AG08396 (cell line): ENCODE data around the gene SIGLEC5.
A peak's percentile ranks its signal among the peaks of the same experiment; 100 is the strongest.

ENCODE experiments used
- DNase-seq: peaks from one replicate; pipeline ENCODE4 v3.0.0; 2012; ENCODE audit warnings: low spot score, mixed read lengths

Gene SIGLEC5

GRCh38 chr19:51589511-51589910, 40.7 kb downstream of the SIGLEC5 start:
- DNase-seq = no peak

GRCh38 chr19:51587264-51588191, 42.7 kb downstream of the SIGLEC5 start:
- no peak for DNase-seq

GRCh38 chr19:51586799-51587198, 43.4 kb downstream of the SIGLEC5 start:
- DNase-seq = no peak

GRCh38 chr19:51586103-51586728, 44.0 kb downstream of the SIGLEC5 start:
- DNase-seq = no peak

GRCh38 chr19:51576850-51577249, 53.4 kb downstream of the SIGLEC5 start:
- DNase-seq = no peak

GRCh38 chr19:51573331-51573730, 56.9 kb downstream of the SIGLEC5 start:
- no peak for DNase-seq

- peak; percentile 58 for DNase-seq
Measured at GRCh38 chr19:51572908-51573307, 57.3 kb downstream of the SIGLEC5 start.

- DNase-seq = no peak
Measured at GRCh38 chr19:51572410-51572809, 57.8 kb downstream of the SIGLEC5 start.

- DNase-seq = no peak
Measured at GRCh38 chr19:51571599-51571998, 58.6 kb downstream of the SIGLEC5 start.

- peak; percentile 90 for DNase-seq
Measured at GRCh38 chr19:51570962-51571575, 59.1 kb downstream of the SIGLEC5 start, which contains the start of gene ZNF175. TSS of gene ZNF175 (plus strand) at chr19:51571283. CDS start at chr19:51573330, 2,047 bp downstream.

- DNase-seq = no peak
Measured at GRCh38 chr19:51568456-51568855, 61.7 kb downstream of the SIGLEC5 start.

GRCh38 chr19:51567583-51567982, 62.6 kb downstream of the SIGLEC5 start:
- no peak for DNase-seq

- no peak for DNase-seq
Measured at GRCh38 chr19:51566489-51567100, 63.6 kb downstream of the SIGLEC5 start.

- no peak for DNase-seq
Measured at GRCh38 chr19:51565583-51565982, 64.6 kb downstream of the SIGLEC5 start.

- DNase-seq = no peak
Measured at GRCh38 chr19:51564791-51565190, 65.4 kb downstream of the SIGLEC5 start.
